ENCODE results near the gene GNLY.
"Not testable (repeated sequence)": the region's sequence is repeated elsewhere in the genome, so short reads cannot be mapped to it uniquely, and the experiment has no call there.

The GNLY gene

DNA sequence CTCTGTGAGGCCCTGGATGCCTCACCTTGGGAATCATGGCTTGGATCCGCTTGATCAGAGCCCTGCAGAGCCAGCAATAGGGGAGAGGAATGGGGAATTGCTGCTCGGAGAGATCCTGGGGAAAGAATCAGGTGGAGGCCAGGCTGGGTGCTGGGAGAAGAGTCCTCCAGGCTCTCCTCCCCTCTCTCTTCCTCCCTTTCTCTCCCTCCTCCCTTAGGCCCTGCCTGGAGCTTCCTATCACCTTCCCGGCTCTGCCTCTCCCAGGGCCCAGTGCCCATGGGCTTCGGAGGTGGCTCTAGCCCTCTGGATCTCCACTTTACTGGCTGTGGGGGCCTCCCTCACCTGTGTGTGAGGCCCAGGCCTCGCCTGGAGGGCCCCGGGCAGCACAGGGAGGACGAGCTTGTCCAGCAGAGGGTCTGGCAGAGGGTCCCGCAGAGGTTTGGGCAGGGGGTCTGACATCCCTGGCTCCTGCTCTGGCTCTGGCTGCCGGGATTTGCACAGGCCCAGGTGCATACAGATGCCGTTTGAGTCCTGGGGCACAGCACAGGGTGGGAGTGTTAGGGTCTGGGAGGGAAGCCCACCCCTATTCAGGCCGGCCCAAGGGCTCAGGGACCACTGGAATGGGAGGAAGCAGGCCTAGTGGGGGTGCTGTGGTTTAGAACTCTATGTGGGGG, 28.8 kb upstream of the GNLY start:
- DNase-seq = no peak

DNA sequence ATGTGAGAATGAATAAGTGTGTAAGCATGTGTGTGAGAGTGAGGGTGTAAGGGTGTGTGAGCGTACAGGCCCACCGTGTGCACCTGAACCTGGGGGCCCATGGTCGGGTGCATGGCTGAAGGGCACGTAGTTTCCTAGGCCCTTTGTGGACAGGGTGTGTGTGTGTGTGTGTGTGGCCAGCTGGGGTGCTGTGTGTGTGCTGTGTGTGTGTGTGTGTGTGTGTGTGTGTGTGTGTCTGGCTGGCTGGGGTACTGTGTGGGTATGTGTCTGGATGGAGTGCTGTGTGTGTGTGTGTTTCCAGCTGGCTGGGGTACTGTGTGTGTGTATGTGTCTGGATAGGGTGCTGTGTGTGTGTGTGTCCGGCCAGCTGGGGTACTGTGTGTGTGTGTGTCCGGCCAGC, 28.1 kb upstream of the GNLY start:
- no peak for DNase-seq

DNA sequence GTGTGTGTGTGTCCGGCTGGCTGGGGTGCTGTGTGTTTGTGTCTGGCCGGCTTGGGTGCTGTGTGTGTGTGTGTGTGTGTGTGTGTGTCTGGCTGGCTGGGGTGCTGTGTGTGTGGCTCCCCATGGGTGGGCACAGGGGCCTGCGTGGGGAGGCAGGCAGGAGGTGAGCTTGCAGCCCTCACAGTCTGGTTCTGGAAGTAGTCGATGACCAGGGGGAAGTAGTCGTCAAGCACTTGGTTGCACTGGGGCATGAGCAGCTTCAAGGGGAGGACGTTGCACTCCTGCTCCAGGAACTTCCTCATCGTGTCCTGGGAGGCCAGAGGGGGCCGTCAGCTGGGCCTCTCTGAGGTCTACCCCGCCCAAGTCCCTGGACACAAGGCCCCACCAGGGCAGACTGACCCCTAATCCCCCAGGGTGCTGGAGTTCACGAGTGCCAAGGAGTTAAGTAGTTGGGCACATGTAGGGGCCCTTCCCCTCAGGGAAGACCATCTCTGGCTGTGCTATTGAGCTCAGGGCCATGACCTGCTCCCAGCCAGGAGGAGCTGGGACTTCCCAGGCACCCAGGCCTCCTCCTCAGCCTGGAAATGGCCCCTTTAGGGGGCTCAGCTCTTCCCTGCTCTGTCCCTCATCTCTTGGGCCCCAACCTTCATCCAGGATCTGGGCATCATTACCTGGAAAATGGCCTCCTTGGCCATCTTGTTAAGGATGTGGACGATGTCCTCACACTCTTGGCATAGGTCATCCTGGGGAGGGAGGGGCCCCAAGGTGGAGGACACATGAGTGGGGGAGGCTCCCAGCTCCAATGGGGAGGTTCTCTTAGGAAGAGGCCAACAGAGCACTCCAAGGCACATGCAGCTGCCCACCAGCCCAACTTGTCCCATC, 27.5 kb upstream of the GNLY start:
- no peak for DNase-seq

DNA sequence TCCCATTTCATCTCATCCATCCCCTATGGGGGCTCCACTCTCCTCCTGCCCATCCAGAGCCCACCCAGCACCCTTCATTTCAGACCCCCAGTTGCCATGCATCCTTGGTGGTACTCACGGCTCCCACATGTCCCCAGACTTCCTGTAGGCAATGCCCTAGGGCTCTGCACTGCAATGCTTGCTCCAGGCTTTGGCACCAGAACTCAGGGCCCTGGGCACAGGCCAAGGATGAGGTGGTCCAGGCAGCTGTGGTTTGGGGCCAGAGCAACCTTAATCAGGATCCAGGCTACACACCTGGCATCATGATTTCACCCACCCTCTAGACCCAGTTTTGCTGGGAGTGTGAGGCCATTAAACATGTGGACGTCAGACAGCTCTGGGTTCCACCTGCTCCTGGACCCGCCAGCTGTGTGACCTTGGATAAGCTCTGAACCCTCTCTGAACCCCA, 26.6 kb upstream of the GNLY start:
- no peak for DNase-seq

DNA sequence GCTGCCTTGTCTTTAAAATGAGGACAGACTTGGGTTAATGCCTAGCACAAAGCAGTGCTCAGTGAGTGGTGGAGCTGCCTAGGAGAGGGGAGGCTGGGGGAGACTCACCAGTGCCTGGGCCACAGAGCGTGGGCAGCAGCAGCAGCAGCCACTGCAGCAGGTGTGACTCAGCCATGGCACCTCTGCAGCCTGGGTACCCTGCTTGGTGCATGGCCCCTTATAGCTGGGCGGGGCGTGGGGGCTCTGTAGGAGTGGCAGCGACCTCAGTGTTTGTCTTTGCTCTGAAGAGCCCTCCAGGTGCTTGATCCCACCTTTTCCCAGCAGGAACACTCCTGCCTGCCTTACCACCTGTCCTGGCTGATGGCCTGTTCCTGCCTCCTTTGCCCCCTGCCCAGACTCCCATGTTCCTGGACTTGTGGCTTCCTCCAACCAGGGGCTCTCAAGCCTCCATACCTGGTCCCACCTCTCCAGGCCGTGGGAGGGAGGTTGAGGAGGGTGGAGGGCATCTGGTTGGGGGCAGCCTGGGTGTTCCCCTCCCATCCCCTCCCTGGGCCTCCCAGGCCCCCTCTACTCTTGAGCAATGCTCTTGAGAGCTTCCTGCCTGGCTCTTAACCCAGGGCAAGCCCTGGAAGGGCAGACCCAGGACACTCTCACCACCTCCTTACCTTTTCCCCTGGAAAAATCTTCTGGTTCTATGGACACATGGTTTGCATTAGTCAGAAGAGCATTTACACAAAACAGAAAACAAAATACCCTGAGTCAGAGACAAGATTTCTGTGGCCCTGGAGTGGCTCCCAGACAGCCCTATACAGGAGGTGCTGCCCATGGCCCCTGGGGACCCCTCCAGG, 25.9 kb upstream of the GNLY start, which contains the start of gene SFTPB:
Gene SFTPB, minus strand, starts transcription at position 191 of the 848 bp plus-strand sequence. Its CDS starts 16 bp downstream, at position 175.
- no peak for DNase-seq

DNA sequence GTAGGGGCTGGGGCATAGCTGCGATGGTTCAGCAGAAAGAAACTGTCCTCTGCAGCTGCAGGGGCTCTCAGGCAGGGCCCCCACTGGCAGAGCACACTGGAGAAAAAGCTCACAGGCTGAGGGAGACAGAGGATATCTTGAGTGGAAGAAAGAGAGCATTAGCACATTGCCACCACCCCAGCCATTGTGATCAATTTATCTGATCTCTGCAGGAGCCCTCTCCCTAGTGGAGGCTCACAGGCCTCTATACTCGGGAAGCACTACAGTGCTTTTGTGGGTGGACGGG, 25.4 kb upstream of the GNLY start:
- no peak for DNase-seq

DNA sequence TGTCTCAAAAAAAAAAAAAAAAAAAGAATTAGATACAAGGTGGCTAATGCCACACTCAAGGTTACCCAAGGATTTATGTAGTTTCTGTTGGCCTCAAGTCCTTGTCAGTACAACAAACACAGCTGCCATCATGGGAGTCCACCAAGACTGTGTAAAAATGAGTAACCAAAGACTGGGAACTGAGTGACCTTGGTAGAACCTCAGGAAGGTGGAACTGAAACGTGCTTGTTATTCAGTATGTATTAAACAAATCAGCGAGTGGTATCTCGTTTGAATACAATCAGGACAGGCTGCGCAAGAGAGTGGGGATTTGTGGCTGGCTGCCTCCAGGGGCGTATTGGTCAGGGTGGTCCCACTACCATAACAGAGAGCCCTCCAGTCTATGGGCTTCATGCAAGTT, 24.6 kb upstream of the GNLY start:
- DNase-seq = no peak

DNA sequence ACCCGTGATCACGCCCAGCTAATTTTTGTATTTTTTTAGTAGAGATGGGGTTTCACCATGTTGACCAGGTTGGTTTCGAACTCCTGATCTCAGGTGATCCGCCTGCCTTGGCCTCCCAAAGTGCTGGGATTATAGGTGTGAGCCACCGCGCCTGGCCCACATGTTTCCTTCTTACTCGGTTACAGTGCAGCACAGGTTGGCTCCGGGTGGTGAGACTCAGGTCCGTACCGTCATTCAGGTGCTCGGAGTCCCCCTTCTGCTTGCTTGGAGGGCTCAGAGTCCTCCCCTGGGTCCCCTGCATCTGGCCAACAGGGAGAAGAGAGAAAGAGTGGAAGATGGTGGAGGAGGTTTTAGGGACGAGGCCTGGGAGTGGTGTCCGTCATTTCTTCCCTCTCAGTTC, 23.7 kb upstream of the GNLY start:
- not testable (repeated sequence) for DNase-seq

DNA sequence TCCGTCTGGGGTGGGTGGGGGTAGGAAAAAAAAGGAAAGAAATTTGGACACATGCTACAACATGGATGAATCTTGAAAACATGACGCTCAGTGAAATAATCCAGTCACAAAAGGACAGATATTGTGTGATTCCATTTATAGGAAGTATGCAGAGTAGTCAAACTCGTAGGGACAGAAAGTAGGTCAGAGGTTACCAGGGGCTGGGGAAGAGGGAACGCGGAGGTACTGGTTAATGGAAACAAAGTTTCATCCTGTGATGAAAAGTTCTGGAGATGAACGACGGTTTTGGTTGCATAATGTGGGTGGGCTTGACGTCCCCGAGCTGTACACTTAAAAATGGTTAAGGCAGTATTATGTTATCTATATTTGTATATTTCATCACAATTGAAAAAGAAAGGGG, 21.7 kb upstream of the GNLY start:
- DNase-seq = no peak

DNA sequence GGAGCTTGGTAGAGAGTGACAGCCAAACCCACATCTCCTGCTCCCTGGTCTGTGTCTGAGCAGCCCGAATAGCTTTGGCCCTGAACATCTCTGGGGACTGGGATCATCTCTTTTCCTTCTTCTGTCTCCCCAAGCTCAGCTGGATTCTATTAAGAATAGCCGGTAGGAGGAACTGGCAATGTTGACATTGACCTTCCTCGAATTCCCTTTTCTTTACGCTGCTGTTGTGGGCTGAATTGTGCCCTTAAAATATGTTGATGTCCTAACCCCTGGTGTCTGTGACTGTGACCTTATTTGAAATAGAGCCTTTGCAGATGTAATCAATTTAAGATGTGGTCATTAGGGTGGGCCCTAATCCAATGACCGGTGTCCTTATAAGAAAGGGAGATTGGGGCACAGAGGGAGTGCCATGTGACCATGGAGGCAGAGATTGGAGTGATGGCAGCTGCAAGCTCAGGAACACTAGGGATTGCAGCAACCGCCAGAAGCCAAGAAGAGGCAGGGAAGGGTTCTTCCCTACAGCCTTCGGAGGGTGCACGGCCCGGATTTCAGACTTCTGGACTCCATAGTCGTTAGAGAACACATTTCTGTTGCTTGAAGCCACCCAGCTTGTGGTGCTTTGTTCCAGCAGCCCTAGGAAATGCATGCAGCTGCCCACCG, 20.3 kb upstream of the GNLY start:
- DNase-seq = no peak

DNA sequence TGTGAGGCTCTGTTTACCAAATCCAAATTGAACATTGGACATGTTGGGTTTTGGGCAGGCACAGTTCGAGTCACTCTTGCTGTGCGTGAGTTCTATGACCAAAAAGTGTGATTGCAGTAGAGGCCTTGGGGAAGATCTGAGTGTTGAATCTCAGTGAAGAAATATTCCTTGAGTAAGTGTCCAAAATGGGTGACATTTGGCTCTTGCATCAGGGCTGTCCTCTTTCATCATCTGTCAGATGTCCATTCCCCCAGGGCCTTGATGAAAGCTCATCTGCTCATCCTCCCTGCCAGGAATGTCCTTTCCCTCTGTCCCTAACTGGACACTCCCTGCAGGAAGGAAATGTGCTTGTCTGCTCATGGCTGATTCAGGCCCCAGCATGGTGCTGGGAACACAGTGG, 19.7 kb upstream of the GNLY start:
- DNase-seq = no peak

DNA sequence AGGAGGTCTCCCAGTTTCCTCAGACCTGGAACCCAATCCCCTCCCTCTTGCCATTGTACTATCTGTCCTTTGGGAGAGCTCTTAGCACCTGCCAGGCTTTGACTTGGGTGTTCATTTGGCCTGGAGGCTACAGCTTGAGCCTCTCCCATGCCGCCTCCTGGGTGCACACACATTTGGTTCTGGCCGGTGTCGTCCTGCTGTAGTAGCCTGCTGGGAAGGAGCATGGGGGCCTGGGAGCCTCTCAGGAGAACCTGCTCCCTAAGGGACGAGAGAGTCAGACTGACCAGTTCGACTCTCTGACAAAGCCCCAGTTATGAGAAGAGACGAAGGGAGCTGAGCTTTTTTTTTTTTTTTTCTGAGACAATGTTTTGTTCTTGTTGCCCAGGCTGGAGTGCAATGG, 18.7 kb upstream of the GNLY start:
- no peak for DNase-seq

DNA sequence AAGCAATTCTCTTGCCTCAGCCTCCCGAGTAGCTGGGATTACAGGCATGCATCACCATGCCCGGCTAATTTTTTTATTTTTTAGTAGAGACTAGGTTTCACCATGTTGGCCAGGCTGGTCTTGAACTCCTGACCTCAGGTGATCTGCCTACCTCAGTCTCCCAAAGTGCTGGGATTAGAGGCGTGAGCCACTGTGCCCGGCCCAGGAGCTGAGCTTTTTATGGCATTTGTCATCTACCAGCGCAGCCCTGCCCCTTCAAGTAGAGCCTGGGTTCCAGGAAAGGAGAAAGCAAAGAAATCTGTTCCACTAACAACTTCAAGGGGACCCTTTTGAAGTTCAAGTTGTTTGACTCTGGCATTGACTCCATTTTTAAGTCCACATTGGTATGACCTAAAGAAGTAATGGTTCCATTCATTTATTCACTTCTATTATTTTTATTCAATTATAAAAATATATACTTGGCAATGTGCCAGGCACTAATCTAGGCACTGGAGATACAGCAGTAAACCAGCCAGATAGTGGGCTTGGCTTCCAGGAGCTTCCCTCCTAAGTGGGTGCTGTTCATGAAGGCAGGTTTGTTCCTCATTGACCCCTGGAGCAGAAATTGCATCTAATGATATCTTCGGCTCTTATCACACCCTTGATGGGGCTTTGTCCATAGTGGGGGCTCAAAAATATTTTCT, 18.2 kb upstream of the GNLY start:
- DNase-seq = no peak

DNA sequence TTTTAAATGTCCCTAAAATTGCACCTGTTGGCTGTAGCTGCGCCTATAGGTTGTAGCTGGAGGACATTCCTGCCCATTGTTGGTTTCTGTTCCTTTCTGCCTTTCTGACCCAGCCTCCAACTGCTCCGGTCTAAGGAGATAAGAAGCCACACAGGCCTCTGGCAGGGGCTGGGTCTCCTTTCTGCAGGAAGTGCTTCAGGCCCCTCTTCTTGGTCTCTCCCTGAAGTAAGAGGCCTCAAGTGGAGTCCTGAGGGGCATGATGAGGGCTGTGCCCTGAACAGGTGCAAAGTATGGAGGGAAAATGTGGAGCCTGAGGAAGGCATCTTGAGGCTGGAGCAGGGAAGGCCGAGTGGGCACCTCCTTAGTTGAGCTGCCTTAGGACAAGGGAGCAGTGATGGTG, 15.8 kb upstream of the GNLY start:
- no peak for DNase-seq

DNA sequence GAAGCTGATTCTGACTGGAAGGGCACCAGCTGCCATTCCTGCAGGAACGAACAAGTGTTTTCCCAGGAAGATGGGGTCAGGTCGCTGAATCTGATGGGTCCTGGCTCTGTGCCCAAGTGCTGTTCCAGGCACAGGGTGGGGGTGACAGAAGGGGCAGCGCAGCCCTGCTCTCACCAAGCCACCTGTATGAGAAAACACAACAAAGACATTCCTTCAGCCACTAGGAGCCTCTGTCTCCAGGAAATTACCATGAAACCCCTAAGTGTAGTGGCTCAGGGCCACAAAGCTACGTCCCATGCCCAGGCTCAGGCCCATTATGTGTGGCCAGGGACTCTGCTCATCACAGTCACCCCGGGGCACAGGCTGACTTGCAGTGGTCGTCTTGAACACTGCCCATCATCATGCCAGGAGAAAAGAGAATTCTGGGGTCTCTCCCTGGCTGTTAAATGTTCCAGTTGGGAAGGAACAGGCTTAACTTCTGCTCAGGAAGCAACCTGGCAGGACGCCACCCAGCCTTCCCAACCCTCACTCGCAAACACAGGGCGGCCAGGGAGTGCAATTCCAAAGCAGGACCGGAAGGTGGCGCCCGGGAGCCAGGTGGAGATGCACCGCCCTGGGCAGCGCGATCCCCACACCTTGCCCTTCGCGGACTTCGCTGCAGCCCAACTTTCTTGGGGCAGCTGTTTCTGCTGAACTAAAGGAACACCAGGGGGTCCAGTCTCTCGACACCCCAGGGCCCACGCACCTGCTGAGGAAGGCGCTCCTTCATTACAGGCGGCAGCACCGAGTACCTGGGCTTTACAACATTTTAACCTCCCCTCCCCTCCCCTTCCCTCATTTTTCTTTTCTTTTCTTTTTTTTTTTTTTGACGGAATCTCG, 15.1 kb upstream of the GNLY start:
- peak; percentile 83 for DNase-seq

DNA sequence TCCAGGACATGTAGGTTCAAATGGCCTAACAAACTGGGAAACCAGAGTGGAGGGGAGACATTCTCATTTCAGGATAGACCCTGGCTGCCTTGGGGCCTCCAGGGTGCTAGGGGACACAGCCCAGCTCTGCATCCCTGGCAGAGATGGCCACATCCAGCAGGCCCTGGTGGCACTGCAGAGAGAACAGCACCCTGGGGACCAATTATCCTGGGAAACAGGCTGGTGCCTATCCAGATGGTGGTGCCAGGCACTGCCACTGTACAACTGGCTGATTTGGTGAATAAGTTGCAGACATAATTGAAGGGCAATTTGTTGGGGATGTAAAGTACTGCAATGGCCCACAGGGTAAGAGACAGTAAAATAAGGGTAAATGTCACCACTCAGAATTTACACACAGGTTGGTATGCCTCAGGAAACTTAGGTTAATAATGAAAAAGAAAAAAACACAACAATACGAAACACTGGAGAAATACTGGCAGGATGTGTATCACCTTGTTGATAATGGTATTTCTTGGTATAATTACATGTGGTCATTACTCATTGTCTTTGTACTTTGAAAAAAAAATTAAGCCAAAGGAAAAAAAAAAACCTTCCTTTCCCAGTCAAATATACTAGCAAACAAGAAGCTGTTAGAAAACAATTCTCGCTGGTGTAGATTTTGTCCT, 13.3 kb upstream of the GNLY start:
- DNase-seq = no peak

DNA sequence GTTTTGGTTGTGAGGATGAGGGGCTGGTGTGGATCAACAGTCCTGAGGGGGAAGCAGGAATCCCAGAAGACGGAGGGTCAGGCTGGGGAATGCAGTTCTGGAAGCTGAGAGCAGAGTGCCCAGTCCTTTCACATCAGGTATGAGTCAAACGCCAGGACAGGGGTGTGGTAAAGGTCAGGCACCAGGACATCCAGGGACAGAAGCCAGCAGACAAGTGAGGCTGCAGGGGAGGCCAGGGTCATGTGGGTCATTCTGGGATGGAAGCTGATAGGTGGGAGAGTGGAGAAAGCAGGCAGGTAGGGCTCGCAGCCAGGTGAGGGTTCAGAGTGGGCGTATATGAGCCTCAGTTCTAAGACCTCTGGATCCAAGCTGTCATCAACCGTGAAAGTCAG, 12.8 kb upstream of the GNLY start:
- DNase-seq = no peak

DNA sequence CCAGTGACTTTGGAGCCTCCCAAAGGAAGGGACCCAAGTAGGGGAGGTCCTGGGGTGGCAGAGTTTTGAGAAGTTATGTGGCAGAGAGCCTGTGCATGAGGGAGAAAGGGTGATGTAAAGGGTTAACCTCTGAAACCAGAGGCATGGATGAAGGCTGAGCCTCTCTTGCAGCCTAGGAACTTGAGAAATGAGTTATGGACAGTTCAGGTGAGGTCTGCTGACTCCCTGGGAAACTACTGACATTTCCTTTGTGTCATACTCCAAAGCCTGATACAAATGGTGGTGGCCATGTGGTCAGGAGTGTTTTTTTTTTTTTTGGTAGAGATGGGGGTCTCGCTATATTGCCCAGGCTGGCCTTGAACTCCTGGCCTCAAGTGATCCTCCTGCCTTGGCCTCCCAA, 12.4 kb upstream of the GNLY start:
- DNase-seq = no peak

DNA sequence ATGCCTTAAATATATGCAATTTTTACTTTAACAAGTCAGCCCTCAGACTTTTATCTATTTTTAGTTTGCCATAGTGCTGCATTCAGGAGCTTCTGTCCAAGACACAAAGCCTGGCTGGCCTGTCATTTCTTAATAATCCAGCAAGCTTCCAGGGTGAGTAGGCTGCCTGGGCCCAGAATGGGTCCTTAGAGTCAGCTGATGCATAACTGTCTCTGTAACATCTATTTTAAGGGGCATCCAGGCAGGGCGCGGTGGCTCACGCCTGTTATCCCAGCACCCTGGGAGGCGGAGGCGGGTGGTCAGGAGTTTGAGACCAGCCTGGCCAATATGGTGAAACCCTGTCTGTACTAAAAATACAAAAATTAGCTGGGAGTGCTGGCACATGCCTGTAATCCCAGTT, 11.8 kb upstream of the GNLY start:
- DNase-seq = no peak

DNA sequence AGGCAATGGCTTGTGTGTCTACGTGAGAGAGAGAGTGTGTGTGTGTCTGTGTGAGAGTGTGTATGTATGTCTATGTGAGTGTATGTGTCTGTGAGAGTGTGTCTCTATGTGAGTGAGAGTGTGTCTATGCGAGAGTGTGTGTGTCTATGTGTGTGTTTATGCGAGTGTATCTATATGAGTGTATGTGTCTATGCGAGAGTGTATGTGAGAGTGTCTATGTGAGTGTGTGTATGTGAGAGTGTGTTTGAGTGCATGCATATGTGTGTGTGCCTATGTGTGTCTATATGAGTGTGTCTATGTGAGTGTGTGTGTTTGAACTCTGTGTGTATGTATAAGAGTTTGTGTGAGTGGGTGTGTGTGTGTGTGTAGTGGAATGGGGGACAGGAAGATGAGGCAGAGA, 9.8 kb upstream of the GNLY start:
- no peak for DNase-seq

DNA sequence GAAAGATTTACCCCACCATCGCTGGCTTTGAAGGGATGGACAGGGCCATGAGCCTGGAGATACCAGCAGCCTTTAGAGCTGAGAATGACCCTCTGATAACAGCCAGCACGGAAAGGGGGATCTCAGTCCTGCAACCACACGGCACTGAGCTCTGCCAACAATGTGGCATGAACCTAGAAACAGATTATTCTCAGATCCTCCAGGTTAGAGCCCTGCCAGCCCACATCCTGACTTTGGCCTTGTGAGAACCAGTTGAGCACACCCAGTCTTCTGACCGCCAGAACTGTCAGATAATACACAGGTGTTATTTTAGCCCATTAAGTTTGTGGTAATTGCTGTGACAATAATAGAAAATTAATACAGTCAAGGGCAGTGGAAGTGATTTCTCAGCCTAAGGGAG, 9.4 kb upstream of the GNLY start:
- no peak for DNase-seq
